NCI-H748 (cell line): ENCODE measurements around the gene APOM.

ENCODE experiments used
- DNase-seq: peaks from one replicate; lab custom pipeline; 2025; ENCODE audit not compliant: unreplicated experiment; lab: John Stamatoyannopoulos, UW

Gene APOM

GRCh38 chr6:31702819-31703716, 47.4 kb downstream of the APOM start, which contains the start of gene ABHD16A:
TSS of gene ABHD16A (minus strand) at chr6:31703324. CDS start at chr6:31703281, 43 bp downstream.
- peak; percentile 99 for DNase-seq

- no peak for DNase-seq
Observed at GRCh38 chr6:31705931-31706330, 50.2 kb downstream of the APOM start.

GRCh38 chr6:31706599-31706998, 50.9 kb downstream of the APOM start, which contains the start of gene LY6G6F:
TSS of gene LY6G6F (plus strand) at chr6:31706866. CDS start at chr6:31706907, 41 bp downstream.
- DNase-seq = no peak

- DNase-seq = no peak
Observed at GRCh38 chr6:31707701-31708100, 52.0 kb downstream of the APOM start.
